Lung (tissue), 12 donors: ENCODE results near the gene TLE6. TPM values are rescaled to one million over a fixed set of nuclear protein-coding genes. Genes with fewer than 3 reads are reported as not detected.

Experiments
- ATAC-seq: fragments of 200-7000 bp; cut with Tn5 transposase; one replicate; pipeline ENCODE4 v1.9.1; 2020; ENCODE audit warnings: moderate number of reproducible peaks; ENCODE audit not compliant: insufficient read depth, low FRiP score
- DNase-seq, 3 donors: peaks; one replicate each; pipeline ENCODE4 v3.0.0-alpha.2; 2013 to 2017
- H3K27ac ChIP-seq, 2 donors: one replicate each; pipeline ENCODE4 v1.5.1; 2013; ENCODE audit warnings: mild to moderate bottlenecking in 2 of 2, moderate library complexity in 2 of 2, control low read depth in 1 of 2, inconsistent platforms in 1 of 2, low read depth in 1 of 2, low read length in 1 of 2
- H3K27me3 ChIP-seq, 3 donors: one replicate each; pipeline ENCODE4 v1.5.1; 2013; ENCODE audit warnings: low read length in 2 of 3; ENCODE audit not compliant: control insufficient read depth in 3 of 3, insufficient read depth in 3 of 3
- H3K36me3 ChIP-seq, 4 donors: one replicate each; pipeline ENCODE4 v1.5.1; 2013; ENCODE audit warnings: low read length in 4 of 4, mild to moderate bottlenecking in 1 of 4, moderate library complexity in 1 of 4; ENCODE audit not compliant: control insufficient read depth in 4 of 4, insufficient read depth in 4 of 4
- H3K4me1 ChIP-seq, 5 donors: one replicate each; pipeline ENCODE4 v1.5.1; 2013; ENCODE audit warnings: low read length in 5 of 5, mild to moderate bottlenecking in 2 of 5, moderate library complexity in 1 of 5; ENCODE audit not compliant: control insufficient read depth in 5 of 5, insufficient read depth in 5 of 5
- H3K4me3 ChIP-seq: one replicate; pipeline ENCODE4 v1.5.1; 2013; ENCODE audit warnings: mild to moderate bottlenecking, control low read depth, moderate library complexity
- H3K9ac ChIP-seq, 2 donors: one replicate each; pipeline ENCODE4 v1.5.1; 2013; ENCODE audit warnings: low read length in 2 of 2, control low read depth in 1 of 2; ENCODE audit not compliant: insufficient read depth in 1 of 2
- H3K9me3 ChIP-seq, 4 donors: one replicate each; pipeline ENCODE4 v1.5.1; 2013; ENCODE audit warnings: low read length in 3 of 4, mild to moderate bottlenecking in 1 of 4, moderate library complexity in 1 of 4; ENCODE audit not compliant: control insufficient read depth in 4 of 4, insufficient read depth in 3 of 4
- WGBS, 2 donors: extraction: QIAGEN DNeasy Blood & Tissue Kit; methylation state at CpG; one replicate each; pipeline ENCODE4 v1.1.7; 2013; 5-methylcytosine and 5-hydroxymethylcytosine counted together
- polyA plus RNA-seq, 2 donors: library from polyadenylated mRNA; stranded (reverse); fragments of 200-250 nt; gene quantifications; one replicate each; pipeline ENCODE4 v1.2.1, GENCODE V29; 2013
- total RNA-seq, 2 donors: library from RNA; depleted of rRNA in 1 of 2; stranded (reverse); fragments of >200 nt in 1 of 2; gene quantifications; one replicate each; pipeline ENCODE4 v1.2.1, GENCODE V29; 2014 to 2021
- TF ChIP-seq, protein P1 (sequence below): IDR thresholded peaks from 2 replicates; pipeline ENCODE4 v1.5.1; 2012; ENCODE audit warnings: mild to moderate bottlenecking; ENCODE audit errors: control extremely low read depth, extremely low read depth
- donor health status: control.
- donor health status: control.
- donor health status: Bipolar disorder and iron deficiency.
- donor health status: healthy.
- donor health status: DM: yes; HTN: yes; CAD: no.

TLE6 gene
- total and polyA plus RNA-seq, 4 donors, result 6.1 to 8.8 (median 7.2) TPM

DNA sequence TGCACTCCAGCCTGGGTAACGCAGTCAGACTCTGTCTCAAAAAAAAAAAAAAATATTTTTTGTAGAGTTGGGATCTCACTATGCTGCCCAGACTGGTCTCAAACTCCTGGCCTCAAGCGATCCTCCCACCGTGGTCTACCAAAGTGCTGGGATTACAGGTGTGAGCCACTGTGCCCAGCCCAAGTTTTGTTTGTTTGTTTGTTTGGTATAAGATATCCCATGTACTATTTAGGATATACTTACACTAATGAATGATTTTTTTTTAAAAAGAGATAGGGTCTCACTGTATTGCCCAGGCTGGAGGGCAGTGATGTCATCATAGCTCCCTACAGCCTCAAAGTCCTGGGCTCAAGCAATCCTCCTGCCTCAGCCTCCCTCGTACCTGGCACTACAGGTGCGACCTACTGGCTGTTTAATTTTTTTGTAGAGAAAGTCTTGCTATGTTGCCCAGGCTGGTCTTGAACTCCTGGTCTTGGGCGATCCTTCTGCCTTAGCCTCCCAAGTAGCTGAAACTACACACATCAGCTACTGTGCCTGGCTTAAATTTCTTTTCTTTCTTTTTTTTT lies 24.0 kb downstream of the TLE6 start:
- Histone ChIP-seq H3K36me3 (peaks cover 0 to 45% (median 25%) of the 10 kb centered on the region in 4 donors), H3K9me3 (no peaks in the 10 kb centered on the region), H3K27me3 (no peaks in the 10 kb centered on the region), H3K4me1 (no peaks in the 10 kb centered on the region), H3K4me3 (no peak overlapping the region), H3K9ac (no peak overlapping the region), H3K27ac (no peak overlapping the region)
- TF ChIP-seq, protein P1, sequence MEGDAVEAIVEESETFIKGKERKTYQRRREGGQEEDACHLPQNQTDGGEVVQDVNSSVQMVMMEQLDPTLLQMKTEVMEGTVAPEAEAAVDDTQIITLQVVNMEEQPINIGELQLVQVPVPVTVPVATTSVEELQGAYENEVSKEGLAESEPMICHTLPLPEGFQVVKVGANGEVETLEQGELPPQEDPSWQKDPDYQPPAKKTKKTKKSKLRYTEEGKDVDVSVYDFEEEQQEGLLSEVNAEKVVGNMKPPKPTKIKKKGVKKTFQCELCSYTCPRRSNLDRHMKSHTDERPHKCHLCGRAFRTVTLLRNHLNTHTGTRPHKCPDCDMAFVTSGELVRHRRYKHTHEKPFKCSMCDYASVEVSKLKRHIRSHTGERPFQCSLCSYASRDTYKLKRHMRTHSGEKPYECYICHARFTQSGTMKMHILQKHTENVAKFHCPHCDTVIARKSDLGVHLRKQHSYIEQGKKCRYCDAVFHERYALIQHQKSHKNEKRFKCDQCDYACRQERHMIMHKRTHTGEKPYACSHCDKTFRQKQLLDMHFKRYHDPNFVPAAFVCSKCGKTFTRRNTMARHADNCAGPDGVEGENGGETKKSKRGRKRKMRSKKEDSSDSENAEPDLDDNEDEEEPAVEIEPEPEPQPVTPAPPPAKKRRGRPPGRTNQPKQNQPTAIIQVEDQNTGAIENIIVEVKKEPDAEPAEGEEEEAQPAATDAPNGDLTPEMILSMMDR, result no peak
- ATAC-seq (no peak), DNase-seq (no peak)
- 95 to 96% methylated on average over 6 of the region's 6 CpGs for WGBS, 2 donors

DNA sequence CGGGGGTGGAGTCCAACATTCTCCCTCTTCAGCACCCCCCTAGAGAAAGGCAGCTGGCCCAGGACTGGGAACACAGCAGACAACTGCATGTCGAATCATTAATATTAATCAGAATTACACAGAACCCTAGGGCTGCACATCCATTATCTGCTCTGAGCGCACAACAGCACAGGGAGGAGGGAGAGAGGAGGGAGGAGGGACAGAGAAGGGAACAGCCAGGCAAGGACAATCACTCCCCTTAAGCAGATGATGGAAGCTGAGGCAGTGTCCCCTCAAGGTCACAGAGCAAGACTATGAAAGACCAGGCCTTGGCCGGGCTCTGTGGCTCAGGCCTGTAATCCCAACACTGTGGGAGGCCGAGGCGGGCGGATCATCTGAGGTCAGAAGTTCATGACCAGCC lies 25.7 kb downstream of the TLE6 start:
- H3K27ac ChIP-seq, result no peak overlapping the region
- ATAC-seq (no peak), DNase-seq (no peak)
- TF ChIP-seq, protein P1, result no peak
- no peaks in the 10 kb centered on the region for H3K4me1 ChIP-seq
- no peak overlapping the region for H3K4me3 ChIP-seq
- no peak overlapping the region for H3K9ac ChIP-seq
- no peaks in the 10 kb centered on the region for H3K27me3 ChIP-seq
- H3K36me3 ChIP-seq, result peaks cover 0 to 41% (median 25%) of the 10 kb centered on the region in 4 donors
- WGBS, 2 donors, result 88 to 93% methylated on average over 7 of the region's 7 CpGs
- no peaks in the 10 kb centered on the region for H3K9me3 ChIP-seq

DNA sequence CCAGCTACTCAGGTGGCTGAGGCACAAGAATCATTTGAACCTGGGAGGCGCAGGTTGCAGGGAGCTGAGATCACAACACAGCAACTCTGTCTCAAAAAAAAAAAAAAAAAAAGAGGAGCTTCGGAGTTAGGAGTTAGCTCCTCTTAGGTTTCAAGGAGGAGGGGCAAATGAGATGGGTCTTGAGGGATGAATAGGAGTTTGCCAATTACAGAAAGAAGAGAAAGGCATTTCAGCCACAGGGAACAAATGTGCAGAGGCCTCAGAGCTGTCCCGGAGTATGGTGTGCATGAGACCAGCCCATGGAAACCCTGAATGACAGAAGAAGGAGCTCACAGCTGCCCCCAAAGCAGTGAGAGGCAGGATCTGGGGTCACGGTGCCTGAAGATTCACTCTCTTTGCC lies 27.2 kb downstream of the TLE6 start:
- TF ChIP-seq, protein P1, result no peak
- H3K27me3 ChIP-seq, result no peaks in the 10 kb centered on the region
- H3K9me3 ChIP-seq, result no peaks in the 10 kb centered on the region
- no peak overlapping the region for H3K4me3 ChIP-seq
- no peak for DNase-seq
- H3K9ac ChIP-seq, result no peak overlapping the region
- no peaks in the 10 kb centered on the region for H3K4me1 ChIP-seq
- peaks cover 0 to 53% (median 27%) of the 10 kb centered on the region in 4 donors for H3K36me3 ChIP-seq
- no peak for ATAC-seq
- 71 to 94% methylated on average over 4 of the region's 4 CpGs for WGBS, 2 donors
- H3K27ac ChIP-seq, result no peak overlapping the region

DNA sequence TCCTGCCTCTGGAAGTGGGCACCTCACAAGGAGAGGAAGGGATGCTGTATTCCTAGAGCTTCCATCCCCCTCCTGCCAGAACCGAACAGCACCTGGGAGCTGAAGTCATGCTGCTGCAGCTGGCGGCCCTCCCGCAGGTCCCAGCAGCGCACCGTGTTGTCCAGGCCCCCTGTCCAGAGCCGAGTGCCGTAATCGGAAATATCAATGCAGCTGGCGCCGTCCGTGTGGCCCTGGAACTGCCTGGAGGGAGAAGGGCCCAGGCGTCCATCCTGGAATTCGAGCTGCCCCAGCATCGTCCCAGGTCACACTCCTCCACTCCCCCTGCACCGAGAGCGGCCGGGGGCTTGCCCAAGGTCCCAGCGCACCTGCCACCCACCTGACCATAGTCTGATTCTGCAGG lies 28.0 kb downstream of the TLE6 start:
- H3K4me3 ChIP-seq, result no peak overlapping the region
- ATAC-seq (no peak), DNase-seq (no peak)
- no peak overlapping the region for H3K27ac ChIP-seq
- no peaks in the 10 kb centered on the region for H3K9me3 ChIP-seq
- H3K36me3 ChIP-seq, result peaks cover 0 to 59% (median 30%) of the 10 kb centered on the region in 4 donors
- H3K9ac ChIP-seq, result no peak overlapping the region
- H3K4me1 ChIP-seq, result no peaks in the 10 kb centered on the region
- 92 to 94% methylated on average over 18 of the region's 18 CpGs for WGBS, 2 donors
- TF ChIP-seq, protein P1, result no peak
- no peaks in the 10 kb centered on the region for H3K27me3 ChIP-seq
